Panc1 (cell line): ENCODE measurements around the gene PSMB10. TPM values are rescaled to one million over a fixed set of nuclear protein-coding genes. Genes with fewer than 3 reads are reported as not detected.

Experiments used
- ATAC-seq: fragments of 200-7000 bp; cut with Tn5 transposase; 2 replicates; pipeline ENCODE4 v1.9.1; 2020; ENCODE audit warnings: mild to moderate bottlenecking, moderate library complexity
- BruUV-seq: library from RNA; stranded (reverse); fragments of 400-500 nt; replicated peaks from 2 replicates; lab custom pipeline; 2021; lab: Mats Ljungman, UMichigan
- CTCF ChIA-PET: fragments of 300-600 bp; sonication (Branson Sonifier 250); formaldehyde crosslinking; loops from one replicate; lab custom pipeline; 2022; ENCODE audit warnings: antibody characterized with exemption; lab: Charles Lee
- POLR2A ChIA-PET: fragments of 300-600 bp; sonication (Branson Sonifier 250); formaldehyde crosslinking; loops from one replicate; lab custom pipeline; 2022; ENCODE audit warnings: antibody characterized with exemption; lab: Charles Lee
- DNase-seq: peaks from one replicate; pipeline ENCODE4 v3.0.0-alpha.2; 2010; ENCODE audit warnings: low read depth, low spot score
- H3K27ac ChIP-seq: 2 replicates; pipeline ENCODE4 v1.5.1; 2011; ENCODE audit warnings: mild to moderate bottlenecking, low read length, inconsistent platforms
- H3K27me3 ChIP-seq: fragments of 200-500 bp; sonication (Bioruptor generic); 2 replicates; pipeline ENCODE4 v1.6.0; 2014; ENCODE audit warnings: low read length, inconsistent platforms; ENCODE audit not compliant: control insufficient read depth, insufficient read depth
- H3K36me3 ChIP-seq: fragments of 200-500 bp; sonication (Bioruptor generic); 2 replicates; pipeline ENCODE4 v1.5.1; 2014; ENCODE audit warnings: inconsistent platforms, mild to moderate bottlenecking, low read length, moderate library complexity; ENCODE audit not compliant: control insufficient read depth, insufficient read depth
- H3K4me1 ChIP-seq: 2 replicates; pipeline ENCODE4 v1.5.1; 2011; ENCODE audit warnings: inconsistent platforms, mild to moderate bottlenecking, low read length, moderate library complexity; ENCODE audit not compliant: control insufficient read depth, insufficient read depth
- H3K4me3 ChIP-seq, 2 experiments: 2 replicates each; pipeline ENCODE4 v1.5.1; 2011 to 2012; ENCODE audit warnings: low read depth in 2 of 2, low read length in 2 of 2, mild to moderate bottlenecking in 2 of 2, inconsistent platforms in 1 of 2, moderate library complexity in 1 of 2
- H3K9me3 ChIP-seq: fragments of 200-500 bp; sonication (Bioruptor generic); 2 replicates; pipeline ENCODE4 v1.5.1; 2014; ENCODE audit warnings: low read depth, mild to moderate bottlenecking, inconsistent platforms, low read length, moderate library complexity; ENCODE audit not compliant: control insufficient read depth, insufficient read depth
- CTCF ChIP-seq: fragments of 450-650 bp; IDR thresholded peaks from 2 replicates; pipeline ENCODE4 v1.5.1; 2017; ENCODE audit warnings: mild to moderate bottlenecking
- POLR2AphosphoS5 ChIP-seq: IDR thresholded peaks from 2 replicates; pipeline ENCODE4 v1.6.1; 2012; ENCODE audit warnings: mild to moderate bottlenecking, low read depth, low read length, moderate library complexity
- REST ChIP-seq, 2 experiments: IDR thresholded peaks; 2 replicates each; pipeline ENCODE4 v1.6.1; 2011 to 2012; ENCODE audit warnings: low read depth in 2 of 2, control low read depth in 1 of 2, low read length in 1 of 2, mild to moderate bottlenecking in 1 of 2, moderate library complexity in 1 of 2; ENCODE audit not compliant: insufficient read depth in 1 of 2
- SIN3A ChIP-seq: IDR thresholded peaks from 2 replicates; pipeline ENCODE4 v1.6.1; 2012; ENCODE audit warnings: low read depth, mild to moderate bottlenecking, low read length, moderate library complexity, borderline replicate concordance; ENCODE audit not compliant: insufficient read depth
- TCF7L2 ChIP-seq: IDR thresholded peaks from 2 replicates; pipeline ENCODE4 v1.6.1; 2011; ENCODE audit warnings: mild to moderate bottlenecking, low read depth, low read length, inconsistent platforms
- in situ Hi-C: cut with HindIII; loops from 2 replicates; pipeline ENCODE4 v1.10.0; 2016; ENCODE audit warnings: low sequenced_read_pairs, low pct_unique_long_range_greater_than_20kb
- intact Hi-C: fragments of 100-400 bp; cut with micrococcal nuclease; formaldehyde crosslinking; loops from one replicate; pipeline ENCODE4 v1.10.0; 2022; ENCODE audit not compliant: unreplicated experiment
- total RNA-seq: library from RNA; stranded (reverse); gene quantifications from one replicate; pipeline ENCODE4 v1.2.1, GENCODE V29; 2021; ENCODE audit not compliant: unreplicated experiment

PSMB10 gene
- total RNA-seq, 1 experiment from 2014 or later: 47.7 TPM

DNA sequence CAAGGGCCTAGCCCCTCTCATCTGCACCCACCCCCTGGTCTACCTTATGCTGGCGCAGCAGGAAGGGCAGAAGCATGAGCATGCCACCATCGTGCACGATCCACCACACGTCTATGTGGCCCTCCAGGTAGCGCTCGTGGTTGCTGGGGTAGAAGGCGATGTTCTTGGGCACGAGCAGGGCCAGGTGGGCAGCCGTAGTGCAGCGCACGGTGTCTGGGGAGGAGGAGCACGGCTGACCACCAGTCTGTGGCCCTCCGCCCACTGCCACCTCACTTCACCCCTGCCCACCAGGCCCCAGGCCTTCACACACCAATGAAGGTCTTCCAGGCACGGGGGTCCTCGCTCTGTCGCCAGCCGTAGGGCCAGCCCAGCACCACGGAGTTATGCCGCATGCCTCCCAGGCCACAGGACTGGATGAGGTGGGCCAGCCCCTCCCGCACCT, 9.5 kb upstream of the PSMB10 start:
- no peaks in the 10 kb centered on the region for H3K27me3 ChIP-seq
- CTCF ChIA-PET: no interaction called here
- intact Hi-C loops: no loop called here

DNA sequence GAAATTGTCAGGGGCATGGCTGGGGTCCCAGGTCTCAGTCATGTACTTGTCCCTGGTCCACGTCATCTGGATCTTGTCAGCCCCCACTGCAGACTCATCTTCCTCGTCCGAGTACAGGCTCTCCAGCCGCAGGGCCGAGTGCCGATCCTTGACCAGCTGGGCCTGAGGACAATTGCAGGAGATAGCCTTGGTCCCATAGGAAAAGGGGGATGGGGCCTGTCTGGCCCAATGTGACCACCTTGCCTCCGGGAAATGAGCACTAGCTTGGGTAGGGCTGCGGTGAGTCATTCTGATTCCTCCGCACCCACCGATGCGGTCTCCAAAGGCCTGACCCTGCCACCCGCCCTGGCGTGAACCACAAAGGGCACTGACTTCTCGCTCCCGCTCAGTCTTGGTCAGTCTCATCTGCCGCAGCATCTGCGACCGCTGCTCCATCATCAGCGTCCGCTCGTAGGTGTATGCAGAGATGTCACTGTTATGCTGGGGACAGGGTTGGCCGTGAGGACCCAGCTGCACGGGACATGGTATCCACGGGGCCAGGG, 8.8 kb upstream of the PSMB10 start:
- Histone ChIP-seq H3K27ac (no peak overlapping the region), H3K27me3 (no peaks in the 10 kb centered on the region), H3K4me1 (no peaks in the 10 kb centered on the region; the same call in 1 of the 2 replicates), H3K9me3 (no peaks in the 10 kb centered on the region), H3K36me3 (no peaks in the 10 kb centered on the region), H3K4me3 (no peak overlapping the region)
- ATAC-seq (no peak), DNase-seq (no peak)
- POLR2A ChIA-PET: interaction anchor here (0.6 kb wide), 1 partner anchor 272 kb away, joined by 10 read pairs; no protein-coding TSS in a partner anchor
- no peak for TF ChIP-seq CTCF
- no peak for TF ChIP-seq POLR2AphosphoS5
- TF ChIP-seq REST (IDR thresholded peaks at IDR 0.05; ENCODE audit: insufficient read depth in 1 of 2, low read depth in 2 of 2, low read length in 1 of 2): no peak
- no peak for TF ChIP-seq TCF7L2
- no peak for TF ChIP-seq SIN3A
- intact Hi-C loops: no loop called here
- in situ Hi-C loops: no loop called here
- CTCF ChIA-PET: no interaction called here
- TSS peak; percentile 44 for BruUV-seq

More for the DNA sequence above, 9.5 kb upstream of the PSMB10 start:
- Histone ChIP-seq H3K4me1 (no peaks in the 10 kb centered on the region; the same call in 1 of the 2 replicates), H3K9me3 (no peaks in the 10 kb centered on the region), H3K36me3 (no peaks in the 10 kb centered on the region), H3K27ac (no peak overlapping the region), H3K4me3 (no peak overlapping the region)
- no peak for DNase-seq
- POLR2A ChIA-PET: interaction anchor here (0.5 kb wide), 1 partner anchor 27 kb away, joined by 3 read pairs; no protein-coding TSS in a partner anchor
- BruUV-seq: no TSS peak
- TF ChIP-seq TCF7L2 (no peak), CTCF (no peak), SIN3A (no peak), POLR2AphosphoS5 (no peak)
- in situ Hi-C loops: no loop called here
- no peak for ATAC-seq
